Gastroesophageal sphincter (tissue), 4 donors: ENCODE data around the gene GNAI2. TPM values are rescaled to one million over a fixed set of nuclear protein-coding genes. Genes with fewer than 3 reads are reported as not detected.
A peak's percentile ranks its signal among the peaks of the same experiment; 100 is the strongest.

ENCODE experiments used
- ATAC-seq: fragments of 150-250 bp; one replicate; pipeline ENCODE4 v1.9.1; 2016; ENCODE audit warnings: mild to moderate bottlenecking, moderate library complexity
- H3K27ac ChIP-seq, 4 donors: fragments of 200-600 bp; sonication (generic) in 3 of 4; 1 replicate in 3 of 4; 2 replicates in 1 of 4; pipeline ENCODE4 v1.5.1; 2016 to 2019
- H3K27me3 ChIP-seq: fragments of 200-600 bp; sonication (generic); one replicate; pipeline ENCODE4 v1.5.1; 2019
- H3K36me3 ChIP-seq, 2 donors: fragments of 200-600 bp; sonication (generic); one replicate each; pipeline ENCODE4 v1.5.1; 2019; ENCODE audit warnings: control low read depth in 1 of 2
- H3K4me1 ChIP-seq, 3 donors: fragments of 200-600 bp; sonication (generic); 1 replicate in 2 of 3; 2 replicates in 1 of 3; pipeline ENCODE4 v1.5.1; 2016 to 2019; ENCODE audit warnings: control low read depth in 2 of 3
- H3K4me3 ChIP-seq, 2 donors: fragments of 200-600 bp; sonication (generic); one replicate each; pipeline ENCODE4 v1.5.1; 2019; ENCODE audit warnings: mild to moderate bottlenecking in 1 of 2, moderate library complexity in 1 of 2
- H3K9me3 ChIP-seq, 3 donors: fragments of 200-600 bp; sonication (generic); one replicate each; pipeline ENCODE4 v1.5.1; 2017 to 2019; ENCODE audit warnings: control low read depth in 2 of 3
- EP300 ChIP-seq: sonication (generic); formaldehyde crosslinking; IDR thresholded peaks from one replicate; pipeline ENCODE4 v1.6.1; 2017; ENCODE audit warnings: antibody characterized with exemption, mild to moderate bottlenecking
- POLR2A ChIP-seq, 2 donors: fragments of 450-650 bp; IDR thresholded peaks; one replicate each; pipeline ENCODE4 v1.6.1; 2017; ENCODE audit warnings: antibody characterized with exemption in 2 of 2, mild to moderate bottlenecking in 2 of 2, moderate library complexity in 1 of 2
- POLR2AphosphoS5 ChIP-seq: sonication (generic); formaldehyde crosslinking; IDR thresholded peaks from one replicate; pipeline ENCODE4 v1.6.1; 2017; ENCODE audit warnings: antibody characterized with exemption
- WGBS, 2 donors: methylation state at CpG; one replicate each; pipeline ENCODE4 v1.1.5; 2018; ENCODE audit warnings: low coverage in 1 of 2; 5-methylcytosine and 5-hydroxymethylcytosine counted together
- total RNA-seq, 4 donors: library from RNA; depleted of rRNA; stranded (reverse); fragments of >200 nt; gene quantifications; one replicate each; pipeline ENCODE4 v1.1.0, GENCODE V29; 2016
- TF ChIP-seq, protein P1 (sequence below), 4 experiments: fragments of 200-600 bp in 2 of 4; fragments of 450-650 bp in 2 of 4; sonication (generic) in 1 of 4; IDR thresholded peaks; one replicate each; pipeline ENCODE4 v1.5.1; 2017 to 2019; ENCODE audit warnings: antibody characterized with exemption in 4 of 4, mild to moderate bottlenecking in 2 of 4, moderate library complexity in 2 of 4

Gene GNAI2
- total RNA-seq, 4 donors from 2014 or later = 172 to 262 (median 222) TPM

DNA sequence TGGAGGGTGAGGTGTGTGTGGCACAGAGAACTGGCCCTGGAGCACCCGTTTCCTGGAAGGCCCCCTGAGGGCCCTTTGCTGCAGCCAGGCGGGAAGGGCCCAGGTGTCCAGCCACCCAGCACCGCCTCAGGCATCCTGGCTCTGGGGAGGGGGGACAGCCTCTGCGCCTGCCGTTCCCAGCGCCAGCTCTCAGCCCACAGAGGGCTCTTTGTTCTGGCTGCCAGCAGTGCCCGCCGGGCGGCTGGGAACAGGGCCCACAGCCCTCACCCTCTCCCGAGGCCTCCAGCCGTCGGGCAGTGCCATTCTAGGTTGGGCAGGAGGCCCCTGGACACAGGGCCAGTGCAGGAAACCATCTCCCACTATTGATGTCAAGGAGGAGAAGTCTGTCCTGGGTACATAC, 22.6 kb upstream of the GNAI2 start:
- no peak overlapping the region for H3K4me3 ChIP-seq
- H3K4me1 ChIP-seq = no peaks in the 10 kb centered on the region
- peak; percentile 16 for ATAC-seq
- no peaks in the 10 kb centered on the region for H3K27me3 ChIP-seq
- H3K36me3 ChIP-seq = no peaks in the 10 kb centered on the region
- no CpG with 5 or more reads among the region's 12 CpGs for WGBS, 2 donors
- no peak overlapping the region for H3K27ac ChIP-seq
- H3K9me3 ChIP-seq = no peaks in the 10 kb centered on the region
- TF ChIP-seq POLR2A (IDR thresholded peaks at IDR 0.05) = no peak
- TF ChIP-seq POLR2AphosphoS5 = no peak
- TF ChIP-seq, protein P1, sequence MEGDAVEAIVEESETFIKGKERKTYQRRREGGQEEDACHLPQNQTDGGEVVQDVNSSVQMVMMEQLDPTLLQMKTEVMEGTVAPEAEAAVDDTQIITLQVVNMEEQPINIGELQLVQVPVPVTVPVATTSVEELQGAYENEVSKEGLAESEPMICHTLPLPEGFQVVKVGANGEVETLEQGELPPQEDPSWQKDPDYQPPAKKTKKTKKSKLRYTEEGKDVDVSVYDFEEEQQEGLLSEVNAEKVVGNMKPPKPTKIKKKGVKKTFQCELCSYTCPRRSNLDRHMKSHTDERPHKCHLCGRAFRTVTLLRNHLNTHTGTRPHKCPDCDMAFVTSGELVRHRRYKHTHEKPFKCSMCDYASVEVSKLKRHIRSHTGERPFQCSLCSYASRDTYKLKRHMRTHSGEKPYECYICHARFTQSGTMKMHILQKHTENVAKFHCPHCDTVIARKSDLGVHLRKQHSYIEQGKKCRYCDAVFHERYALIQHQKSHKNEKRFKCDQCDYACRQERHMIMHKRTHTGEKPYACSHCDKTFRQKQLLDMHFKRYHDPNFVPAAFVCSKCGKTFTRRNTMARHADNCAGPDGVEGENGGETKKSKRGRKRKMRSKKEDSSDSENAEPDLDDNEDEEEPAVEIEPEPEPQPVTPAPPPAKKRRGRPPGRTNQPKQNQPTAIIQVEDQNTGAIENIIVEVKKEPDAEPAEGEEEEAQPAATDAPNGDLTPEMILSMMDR (IDR thresholded peaks at IDR 0.05) = no peak
- TF ChIP-seq EP300 = no peak

DNA sequence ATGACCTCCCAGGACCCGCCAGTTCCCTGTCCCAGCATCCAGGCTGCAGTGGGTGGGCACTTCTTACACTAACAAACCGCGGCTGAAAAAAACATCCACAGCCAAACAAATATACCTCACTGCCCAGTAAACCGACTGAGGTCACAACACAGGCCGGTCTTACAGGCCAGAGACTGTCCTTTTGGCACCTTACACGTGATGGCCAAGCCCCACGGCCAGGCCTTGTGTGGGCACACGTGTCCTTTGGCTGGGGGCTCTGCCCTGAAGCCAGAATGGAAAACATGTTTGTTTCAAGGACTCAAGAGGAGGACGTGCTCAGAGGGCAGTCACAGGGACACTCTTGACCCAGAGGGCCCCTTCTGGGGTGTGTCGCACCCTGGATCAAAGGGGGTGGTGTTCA, 21.2 kb upstream of the GNAI2 start:
- TF ChIP-seq EP300 = no peak
- TF ChIP-seq, protein P1 (IDR thresholded peaks at IDR 0.05) = no peak
- TF ChIP-seq POLR2A (IDR thresholded peaks at IDR 0.05) = no peak
- no peak for TF ChIP-seq POLR2AphosphoS5
- no peaks in the 10 kb centered on the region for H3K9me3 ChIP-seq
- H3K4me3 ChIP-seq = no peak overlapping the region
- WGBS, 2 donors = 43% methylated on average over 1 of the region's 10 CpGs; no CpG with 5 or more reads in 1 of the 2 donors
- H3K4me1 ChIP-seq = no peaks in the 10 kb centered on the region
- ATAC-seq = no peak
- no peaks in the 10 kb centered on the region for H3K27me3 ChIP-seq
- H3K36me3 ChIP-seq = no peaks in the 10 kb centered on the region
- no peak overlapping the region for H3K27ac ChIP-seq

DNA sequence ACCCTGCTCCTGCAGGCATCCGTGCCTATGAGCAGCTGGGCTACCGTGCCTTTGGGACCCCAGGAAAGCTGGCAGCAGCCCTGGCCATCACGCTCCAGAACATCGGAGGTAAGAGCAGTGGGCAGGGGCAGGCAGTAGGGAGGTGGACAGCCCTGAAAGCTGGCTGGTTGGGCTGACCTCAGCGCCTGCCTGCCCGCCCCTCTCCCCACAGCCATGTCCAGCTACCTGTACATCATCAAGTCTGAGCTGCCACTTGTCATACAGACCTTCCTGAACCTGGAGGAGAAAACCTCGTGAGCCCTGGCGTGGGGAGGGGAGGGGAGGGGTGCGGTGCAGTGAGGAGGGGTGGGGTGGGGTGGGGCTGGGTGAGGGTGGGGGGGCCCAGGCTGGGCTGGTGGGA, 20.5 kb upstream of the GNAI2 start:
- Histone ChIP-seq H3K9me3 (no peaks in the 10 kb centered on the region), H3K36me3 (no peaks in the 10 kb centered on the region), H3K27me3 (peaks cover 4% of the 10 kb centered on the region), H3K4me1 (no peaks in the 10 kb centered on the region), H3K4me3 (no peak overlapping the region), H3K27ac (no peak overlapping the region)
- no peak for TF ChIP-seq EP300
- no peak for TF ChIP-seq POLR2AphosphoS5
- no peak for ATAC-seq
- WGBS, 2 donors = 68% methylated on average over 4 of the region's 9 CpGs; no CpG with 5 or more reads in 1 of the 2 donors

DNA sequence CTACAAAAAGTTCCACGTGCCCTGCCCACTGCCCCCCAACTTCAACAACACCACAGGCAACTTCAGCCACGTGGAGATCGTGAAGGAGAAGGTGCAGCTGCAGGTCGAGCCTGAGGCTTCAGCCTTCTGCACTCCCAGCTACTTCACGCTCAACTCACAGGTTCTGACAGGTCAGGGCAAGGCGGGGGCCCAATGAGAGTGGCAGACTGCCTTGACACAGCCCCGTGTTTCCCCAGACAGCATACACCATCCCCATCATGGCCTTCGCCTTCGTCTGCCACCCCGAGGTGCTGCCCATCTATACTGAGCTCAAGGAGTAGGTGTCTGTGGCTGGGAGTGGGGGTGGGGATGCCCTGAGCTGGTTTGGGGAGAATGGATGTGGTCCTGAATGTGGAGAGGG, 18.3 kb upstream of the GNAI2 start:
- Histone ChIP-seq H3K4me1 (no peaks in the 10 kb centered on the region), H3K36me3 (no peaks in the 10 kb centered on the region), H3K4me3 (no peak overlapping the region), H3K27me3 (peaks cover 19% of the 10 kb centered on the region), H3K9me3 (no peaks in the 10 kb centered on the region), H3K27ac (no peak overlapping the region)
- no peak for ATAC-seq
- TF ChIP-seq POLR2AphosphoS5 = no peak
- no peak for TF ChIP-seq POLR2A (IDR thresholded peaks at IDR 0.05)
- TF ChIP-seq, protein P1 (IDR thresholded peaks at IDR 0.05) = no peak
- no peak for TF ChIP-seq EP300
- WGBS, 2 donors = no CpG with 5 or more reads among the region's 10 CpGs

DNA sequence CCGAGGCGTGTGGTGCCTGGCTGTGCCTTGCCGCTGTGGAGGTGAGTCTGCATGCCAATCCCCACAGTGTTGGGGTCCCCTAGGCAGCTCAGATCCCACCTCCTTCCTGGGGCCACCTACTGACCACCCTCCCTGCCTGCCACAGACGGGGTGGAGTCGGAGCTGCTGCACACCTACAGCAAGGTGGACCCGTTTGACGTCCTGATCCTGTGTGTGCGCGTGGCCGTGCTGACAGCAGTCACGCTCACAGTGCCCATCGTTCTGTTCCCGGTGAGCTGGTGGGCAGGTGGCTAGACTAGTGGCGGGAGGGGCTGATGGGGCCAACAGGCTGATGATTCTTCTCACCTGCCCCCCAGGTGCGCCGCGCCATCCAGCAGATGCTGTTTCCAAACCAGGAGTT, 17.6 kb upstream of the GNAI2 start:
- no peak overlapping the region for H3K27ac ChIP-seq
- no peaks in the 10 kb centered on the region for H3K4me1 ChIP-seq
- 87 to 90% methylated on average over 2 of the region's 17 CpGs for whole genome bisulfite sequencing, 2 donors
- ATAC-seq = no peak
- peaks cover 26% of the 10 kb centered on the region for H3K27me3 ChIP-seq
- H3K36me3 ChIP-seq = no peaks in the 10 kb centered on the region
- H3K9me3 ChIP-seq = no peaks in the 10 kb centered on the region
- TF ChIP-seq POLR2AphosphoS5 (no peak), EP300 (no peak), POLR2A (IDR thresholded peaks at IDR 0.05) (no peak)
- TF ChIP-seq, protein P1 (IDR thresholded peaks at IDR 0.05) = no peak
- H3K4me3 ChIP-seq = no peak overlapping the region
